HEK293T (cell line): ENCODE data around the gene SKAP1.
A peak's percentile ranks its signal among the peaks of the same experiment; 100 is the strongest.

Experiments
- CTCF ChIA-PET: fragments of 350-600 bp; formaldehyde crosslinking; extraction: SDS; loops from one replicate; lab custom pipeline; 2021; ENCODE audit warnings: antibody characterized with exemption, inconsistent platforms; lab: Yijun Ruan, JAX
- POLR2A ChIA-PET: fragments of 350-600 bp; formaldehyde crosslinking; extraction: SDS; loops from one replicate; lab custom pipeline; 2020; ENCODE audit warnings: antibody characterized with exemption, inconsistent platforms; lab: Yijun Ruan, JAX
- DNase-seq: peaks from one replicate; pipeline ENCODE4 v3.0.0; 2012; ENCODE audit warnings: mixed read lengths; ENCODE audit errors: extremely low spot score
- ARNT ChIP-seq: fragments of 450-650 bp; IDR thresholded peaks from 2 replicates; pipeline ENCODE4 v1.6.1; 2017; ENCODE audit warnings: mild to moderate bottlenecking
- BHLHE40 ChIP-seq: fragments of 450-650 bp; IDR thresholded peaks from 2 replicates; pipeline ENCODE4 v1.6.1; 2016; ENCODE audit warnings: mild to moderate bottlenecking, moderate library complexity, borderline replicate concordance
- CTBP1 ChIP-seq: fragments of 450-650 bp; IDR thresholded peaks from 2 replicates; pipeline ENCODE4 v1.6.1; 2016; ENCODE audit warnings: borderline replicate concordance
- ELF4 ChIP-seq: fragments of 450-650 bp; IDR thresholded peaks from 2 replicates; pipeline ENCODE4 v1.6.1; 2017; ENCODE audit warnings: antibody characterized with exemption
- FOXA1 ChIP-seq: fragments of 450-650 bp; IDR thresholded peaks from 2 replicates; pipeline ENCODE4 v1.6.1; 2016; ENCODE audit warnings: mild to moderate bottlenecking
- FOXK2 ChIP-seq: fragments of 450-650 bp; IDR thresholded peaks from 2 replicates; pipeline ENCODE4 v1.6.1; 2016; ENCODE audit warnings: mild to moderate bottlenecking
- FOXM1 ChIP-seq: fragments of 450-650 bp; IDR thresholded peaks from 2 replicates; pipeline ENCODE4 v1.6.1; 2017; ENCODE audit warnings: mild to moderate bottlenecking, borderline replicate concordance
- HDGF ChIP-seq: fragments of 450-650 bp; IDR thresholded peaks from 2 replicates; pipeline ENCODE4 v1.6.1; 2017; ENCODE audit warnings: antibody characterized with exemption, borderline replicate concordance
- L3MBTL2 ChIP-seq: fragments of 450-650 bp; conservative IDR thresholded peaks from 2 replicates; pipeline ENCODE4 v1.6.1; 2016; ENCODE audit warnings: mild to moderate bottlenecking
- LEF1 ChIP-seq: fragments of 450-650 bp; IDR thresholded peaks from 2 replicates; pipeline ENCODE4 v1.6.1; 2017; ENCODE audit warnings: mild to moderate bottlenecking, borderline replicate concordance
- NFRKB ChIP-seq: fragments of 450-650 bp; IDR thresholded peaks from 2 replicates; pipeline ENCODE4 v1.6.1; 2016; ENCODE audit warnings: mild to moderate bottlenecking, moderate library complexity
- SP1 ChIP-seq: fragments of 450-650 bp; IDR thresholded peaks from 2 replicates; pipeline ENCODE4 v1.6.1; 2017
- SUZ12 ChIP-seq: fragments of 450-650 bp; IDR thresholded peaks from 2 replicates; pipeline ENCODE4 v1.6.1; 2016; ENCODE audit warnings: mild to moderate bottlenecking
- TARDBP ChIP-seq: fragments of 450-650 bp; IDR thresholded peaks from 2 replicates; pipeline ENCODE4 v1.6.1; 2016
- ZNF384 ChIP-seq: fragments of 450-650 bp; IDR thresholded peaks from 2 replicates; pipeline ENCODE4 v1.6.1; 2016
- TF ChIP-seq, protein P1 (sequence below): fragments of 450-650 bp; IDR thresholded peaks from 2 replicates; pipeline ENCODE4 v1.6.1; 2016

SKAP1 gene

GRCh38 chr17:48378708-48379392 lies 51.2 kb downstream of the SKAP1 start:
- POLR2A ChIA-PET = interaction anchor here (1.2 kb wide), 1 partner anchor 10 kb away, joined by 3 read pairs; no protein-coding TSS in a partner anchor
- no peak for DNase-seq
- no peak for TF ChIP-seq CTBP1
- TF ChIP-seq, protein P1, sequence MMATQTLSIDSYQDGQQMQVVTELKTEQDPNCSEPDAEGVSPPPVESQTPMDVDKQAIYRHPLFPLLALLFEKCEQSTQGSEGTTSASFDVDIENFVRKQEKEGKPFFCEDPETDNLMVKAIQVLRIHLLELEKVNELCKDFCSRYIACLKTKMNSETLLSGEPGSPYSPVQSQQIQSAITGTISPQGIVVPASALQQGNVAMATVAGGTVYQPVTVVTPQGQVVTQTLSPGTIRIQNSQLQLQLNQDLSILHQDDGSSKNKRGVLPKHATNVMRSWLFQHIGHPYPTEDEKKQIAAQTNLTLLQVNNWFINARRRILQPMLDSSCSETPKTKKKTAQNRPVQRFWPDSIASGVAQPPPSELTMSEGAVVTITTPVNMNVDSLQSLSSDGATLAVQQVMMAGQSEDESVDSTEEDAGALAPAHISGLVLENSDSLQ = no peak
- CTCF ChIA-PET = interaction anchor here (0.7 to 0.8 kb wide), 3 partner anchors 96 to 391 kb away, joined by 3 to 5 read pairs (median 3); no protein-coding TSS in a partner anchor

DNA sequence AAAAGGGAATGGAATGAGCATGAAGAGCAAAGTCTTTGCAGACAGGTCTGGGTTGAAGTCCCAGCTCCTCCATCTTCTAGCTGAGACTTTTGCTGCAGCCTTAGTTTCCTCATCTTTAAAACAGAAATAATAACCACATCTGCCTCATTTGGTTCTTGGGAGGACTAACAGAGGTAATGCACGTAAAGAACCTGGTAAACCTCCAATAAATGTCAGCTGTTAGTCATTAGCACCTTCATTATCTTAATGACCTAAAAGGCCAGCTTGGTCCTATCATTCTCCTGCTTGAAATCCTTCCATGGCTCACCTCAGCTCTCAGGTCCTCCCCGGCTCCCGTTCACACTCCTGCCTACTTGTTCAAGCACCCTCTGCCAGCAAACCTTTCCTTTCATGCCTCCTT lies 51.8 kb downstream of the SKAP1 start:
- TF ChIP-seq FOXA1 (no peak), HDGF (no peak), SP1 (no peak), ZNF384 (no peak), L3MBTL2 (no peak), FOXK2 (no peak), BHLHE40 (no peak), LEF1 (no peak), CTBP1 (no peak), ELF4 (no peak), SUZ12 (no peak), ARNT (no peak), FOXM1 (no peak), TARDBP (no peak), NFRKB (no peak)
- TF ChIP-seq, protein P1 = no peak
- DNase-seq = no peak
- POLR2A ChIA-PET = interaction anchor here (1.2 kb wide), 1 partner anchor 10 kb away, joined by 3 read pairs; no protein-coding TSS in a partner anchor
- CTCF ChIA-PET = interaction anchor here (0.7 to 1.0 kb wide), 3 partner anchors 79 to 391 kb away, joined by 3 to 5 read pairs (median 3); no protein-coding TSS in a partner anchor

- no peak for TF ChIP-seq HDGF
- TF ChIP-seq FOXM1 = no peak
- TF ChIP-seq SUZ12 = no peak
- TF ChIP-seq TARDBP = no peak
- TF ChIP-seq, protein P1 = no peak
- no peak for TF ChIP-seq NFRKB
- TF ChIP-seq ELF4 = no peak
- no peak for TF ChIP-seq FOXK2
- no peak for TF ChIP-seq FOXA1
- TF ChIP-seq SP1 = no peak
- no peak for TF ChIP-seq ZNF384
- TF ChIP-seq BHLHE40 = no peak
- ChIA-PET POLR2A (no interaction called here), CTCF (interaction anchor here (0.7 kb wide), 1 partner anchor 25 kb away, joined by 3 read pairs; no protein-coding TSS in a partner anchor)
- DNase-seq = no peak
These were observed 53.2 kb downstream of the SKAP1 start for GRCh38 chr17:48376682-48377325.

DNA sequence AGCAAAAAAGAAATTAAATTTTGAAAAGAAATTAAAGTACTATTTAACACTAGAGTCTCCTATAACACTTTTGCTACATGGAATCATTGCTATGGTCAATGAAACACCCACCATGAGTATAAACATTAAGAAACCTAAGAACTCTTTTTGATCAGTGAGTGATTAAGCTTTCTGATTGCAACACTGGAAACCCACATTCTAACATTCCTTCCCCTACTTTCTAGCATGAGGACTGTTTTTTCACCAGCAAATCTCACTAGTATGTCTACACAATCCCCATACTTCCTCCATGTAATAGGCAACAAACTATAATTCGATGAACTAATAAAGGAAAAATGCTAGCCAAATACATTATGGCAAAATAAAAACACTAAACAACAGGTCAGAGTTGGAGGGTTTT lies 54.7 kb downstream of the SKAP1 start:
- CTCF ChIA-PET = interaction anchor here (0.7 to 1.6 kb wide), 8 partner anchors 11 to 224 kb away, joined by 3 to 5 read pairs (median 3); partner anchors contain the start of gene HOXB5
- TF ChIP-seq SUZ12 = no peak
- TF ChIP-seq HDGF = no peak
- no peak for TF ChIP-seq TARDBP
- no peak for TF ChIP-seq CTBP1
- TF ChIP-seq FOXK2 = no peak
- TF ChIP-seq FOXM1 = no peak
- TF ChIP-seq, protein P1 = no peak
- no peak for TF ChIP-seq LEF1
- TF ChIP-seq FOXA1 = no peak
- DNase-seq = no peak
- POLR2A ChIA-PET = no interaction called here

DNA sequence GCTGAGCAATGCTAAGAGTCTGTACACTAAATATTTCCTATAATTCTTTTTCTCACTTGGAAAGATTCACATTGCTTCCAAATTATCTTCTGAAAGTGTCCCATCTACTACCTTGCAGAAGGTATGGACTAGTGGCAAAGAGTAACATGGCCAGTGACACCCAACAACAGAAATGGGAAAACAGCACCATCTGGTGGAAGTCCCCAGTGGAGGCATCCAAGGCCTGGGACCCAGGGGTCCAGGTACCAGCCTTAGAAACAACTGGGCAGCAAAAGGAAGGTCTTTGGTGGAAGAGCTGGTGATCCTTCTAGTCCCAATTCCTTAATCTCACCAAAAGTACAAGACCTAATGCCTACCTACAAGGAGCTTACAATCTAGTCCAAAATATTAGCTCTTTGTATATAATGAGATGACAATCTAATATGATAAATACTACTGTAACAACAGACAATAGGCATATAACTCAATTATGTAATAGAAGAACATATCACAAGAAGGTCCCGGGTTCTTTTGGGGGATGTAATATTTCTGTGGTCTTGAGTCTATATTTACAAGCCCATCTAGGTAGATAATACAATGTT lies 55.3 kb downstream of the SKAP1 start:
- no peak for TF ChIP-seq TARDBP
- TF ChIP-seq FOXK2 = no peak
- TF ChIP-seq L3MBTL2 = no peak
- TF ChIP-seq BHLHE40 = no peak
- TF ChIP-seq FOXA1 = no peak
- TF ChIP-seq HDGF = no peak
- no peak for TF ChIP-seq NFRKB
- TF ChIP-seq LEF1 = no peak
- TF ChIP-seq CTBP1 = no peak
- TF ChIP-seq, protein P1 = no peak
- TF ChIP-seq FOXM1 = no peak
- TF ChIP-seq SP1 = no peak
- TF ChIP-seq SUZ12 = no peak
- no peak for TF ChIP-seq ZNF384
- TF ChIP-seq ELF4 = no peak
- no peak for TF ChIP-seq ARNT
- CTCF ChIA-PET = interaction anchor here (0.6 to 1.6 kb wide), 8 partner anchors 11 to 224 kb away, joined by 3 to 5 read pairs (median 3); partner anchors contain the start of gene HOXB5
- POLR2A ChIA-PET = no interaction called here
- peak; percentile 73 for DNase-seq
